Neural progenitor cell (in vitro differentiated cells): ENCODE measurements around the gene PSMC3IP. TPM values are rescaled to one million over a fixed set of nuclear protein-coding genes. Genes with fewer than 3 reads are reported as not detected.
A peak's percentile ranks its signal among the peaks of the same experiment; 100 is the strongest.

Experiments used
- DNase-seq: peaks from one replicate; pipeline ENCODE4 v3.0.0-alpha.2; 2016; ENCODE audit warnings: low spot score
- H2AFZ ChIP-seq: fragments of 200-600 bp; sonication (generic); replicated peaks from 2 replicates; pipeline ENCODE4 v1.6.1; 2016; ENCODE audit warnings: antibody characterized with exemption
- H3F3A ChIP-seq: fragments of 200-600 bp; sonication (generic); 2 replicates; pipeline ENCODE4 v1.6.1; 2016; ENCODE audit warnings: antibody characterized with exemption, low read depth
- H3K27ac ChIP-seq: fragments of 200-600 bp; sonication (generic); 2 replicates; pipeline ENCODE4 v1.5.1; 2016; ENCODE audit warnings: mild to moderate bottlenecking
- H3K27me3 ChIP-seq: fragments of 200-600 bp; sonication (generic); 2 replicates; pipeline ENCODE4 v1.6.1; 2016; ENCODE audit warnings: mild to moderate bottlenecking, moderate library complexity
- H3K36me3 ChIP-seq: fragments of 200-600 bp; sonication (generic); 2 replicates; pipeline ENCODE4 v1.5.1; 2016
- H3K4me1 ChIP-seq: fragments of 200-600 bp; sonication (generic); 2 replicates; pipeline ENCODE4 v1.6.1; 2016; ENCODE audit warnings: mixed run types
- H3K4me2 ChIP-seq: fragments of 200-600 bp; sonication (generic); 2 replicates; pipeline ENCODE4 v1.6.1; 2016
- H3K4me3 ChIP-seq: fragments of 200-600 bp; sonication (generic); 2 replicates; pipeline ENCODE4 v1.5.1; 2016
- H3K79me2 ChIP-seq: fragments of 200-600 bp; sonication (generic); 2 replicates; pipeline ENCODE4 v1.6.1; 2016; ENCODE audit warnings: low read depth
- H3K9ac ChIP-seq: fragments of 200-600 bp; sonication (generic); 2 replicates; pipeline ENCODE4 v1.6.1; 2016
- H3K9me3 ChIP-seq: fragments of 200-600 bp; sonication (generic); 2 replicates; pipeline ENCODE4 v1.5.1; 2016; ENCODE audit warnings: low read depth
- H4K20me1 ChIP-seq: fragments of 200-600 bp; sonication (generic); 2 replicates; pipeline ENCODE4 v1.6.1; 2016; ENCODE audit warnings: low read depth
- H3K27ac Mint-ChIP-seq: 3 replicates; pipeline ENCODE4 v1.8.0; 2021; ENCODE audit warnings: mixed read lengths
- H3K27me3 Mint-ChIP-seq: 2 replicates; pipeline ENCODE4 v1.8.0; 2022; ENCODE audit warnings: low read depth, mild to moderate bottlenecking, inconsistent platforms, moderate library complexity, mixed read lengths; ENCODE audit not compliant: insufficient read depth
- H3K36me3 Mint-ChIP-seq: 3 replicates; pipeline ENCODE4 v1.8.0; 2021; ENCODE audit warnings: mixed read lengths
- H3K4me1 Mint-ChIP-seq: 3 replicates; pipeline ENCODE4 v1.8.0; 2021; ENCODE audit warnings: mixed read lengths
- H3K4me3 Mint-ChIP-seq: 3 replicates; pipeline ENCODE4 v1.8.0; 2021; ENCODE audit warnings: mild to moderate bottlenecking, moderate library complexity, mixed read lengths
- H3K9me3 Mint-ChIP-seq: 3 replicates; pipeline ENCODE4 v1.8.0; 2020; ENCODE audit warnings: mixed read lengths
- CTCF ChIP-seq: fragments of 200-600 bp; sonication (generic); IDR thresholded peaks from 2 replicates; pipeline ENCODE4 v1.5.1; 2017; ENCODE audit warnings: antibody characterized with exemption, mild to moderate bottlenecking
- EZH2 ChIP-seq: fragments of 200-600 bp; sonication (generic); IDR thresholded peaks from 2 replicates; pipeline ENCODE4 v1.6.1; 2017; ENCODE audit warnings: antibody characterized with exemption, mild to moderate bottlenecking, moderate library complexity
- EZH2phosphoT487 ChIP-seq: fragments of 200-600 bp; sonication (generic); IDR thresholded peaks from 2 replicates; pipeline ENCODE4 v1.6.1; 2017; ENCODE audit warnings: antibody characterized with exemption
- total RNA-seq: library from RNA; depleted of rRNA; stranded (reverse); fragments of >200 nt; gene quantifications from 2 replicates; pipeline ENCODE4 v1.2.3, GENCODE V29; 2015; ENCODE audit warnings: low replicate concordance

PSMC3IP gene
- total RNA-seq, 1 donor from 2014 or later: 23.7 TPM

- no peak for DNase-seq
- Histone ChIP-seq H3K9ac (no peak overlapping the region), H3K27ac (no peak overlapping the region), H3F3A (peaks cover 32% of the 10 kb centered on the region), H2AFZ (no peak overlapping the region), H3K4me2 (peak overlapping the region; percentile 99), H3K4me3 (no peak overlapping the region), H3K27me3 (no peaks in the 10 kb centered on the region), H4K20me1 (no peaks in the 10 kb centered on the region), H3K4me1 (peaks cover 12% of the 10 kb centered on the region), H3K79me2 (peaks cover 30% of the 10 kb centered on the region), H3K36me3 (no peaks in the 10 kb centered on the region), H3K9me3 (no peaks in the 10 kb centered on the region)
- TF ChIP-seq EZH2phosphoT487: no peak
- no peak for TF ChIP-seq EZH2
- no peak for TF ChIP-seq CTCF
- no peak overlapping the region for H3K27ac Mint-ChIP-seq
- peaks cover 26% of the 10 kb centered on the region for H3K4me1 Mint-ChIP-seq
- H3K36me3 Mint-ChIP-seq: peaks cover 3% of the 10 kb centered on the region
- H3K4me3 Mint-ChIP-seq: peak overlapping the region; percentile 92
- H3K27me3 Mint-ChIP-seq: peaks cover 6% of the 10 kb centered on the region
- H3K9me3 Mint-ChIP-seq: no peaks in the 10 kb centered on the region
These were observed 14.0 kb downstream of the PSMC3IP start for GRCh38 chr17:42563543-42563942.

- H3K4me3 Mint-ChIP-seq: peak overlapping the region; percentile 92
- peak overlapping the region; percentile 83 for H3K4me3 ChIP-seq
- H3K27me3 Mint-ChIP-seq: peaks cover 6% of the 10 kb centered on the region
- H4K20me1 ChIP-seq: no peaks in the 10 kb centered on the region
- H3K27ac ChIP-seq: no peak overlapping the region
- peaks cover 32% of the 10 kb centered on the region for H3F3A ChIP-seq
- no peak overlapping the region for H2AFZ ChIP-seq
- H3K27me3 ChIP-seq: no peaks in the 10 kb centered on the region
- H3K27ac Mint-ChIP-seq: no peak overlapping the region
- H3K9ac ChIP-seq: peak overlapping the region; percentile 90
- peaks cover 12% of the 10 kb centered on the region for H3K4me1 ChIP-seq
- no peak for DNase-seq
- no peaks in the 10 kb centered on the region for H3K9me3 Mint-ChIP-seq
- H3K4me1 Mint-ChIP-seq: peaks cover 26% of the 10 kb centered on the region
- H3K9me3 ChIP-seq: no peaks in the 10 kb centered on the region
- peaks cover 30% of the 10 kb centered on the region for H3K79me2 ChIP-seq
- TF ChIP-seq EZH2 (no peak), CTCF (no peak), EZH2phosphoT487 (no peak)
- H3K36me3 Mint-ChIP-seq: peaks cover 2% of the 10 kb centered on the region
- peak overlapping the region; percentile 99 for H3K4me2 ChIP-seq
- H3K36me3 ChIP-seq: no peaks in the 10 kb centered on the region
These were observed 14.4 kb downstream of the PSMC3IP start for GRCh38 chr17:42563143-42563509.

- Histone ChIP-seq H3K9ac (peak overlapping the region; percentile 90), H3K27ac (peak overlapping the region; percentile 31), H3K4me3 (peak overlapping the region; percentile 83), H3K9me3 (no peaks in the 10 kb centered on the region), H3K27me3 (no peaks in the 10 kb centered on the region), H2AFZ (peak overlapping the region; percentile 53), H3K36me3 (no peaks in the 10 kb centered on the region), H3K4me1 (peaks cover 12% of the 10 kb centered on the region), H3F3A (peaks cover 30% of the 10 kb centered on the region), H3K4me2 (peak overlapping the region; percentile 99), H3K79me2 (peaks cover 26% of the 10 kb centered on the region), H4K20me1 (no peaks in the 10 kb centered on the region)
- no peak overlapping the region for H3K27ac Mint-ChIP-seq
- peak overlapping the region; percentile 92 for H3K4me3 Mint-ChIP-seq
- no peak for TF ChIP-seq EZH2phosphoT487
- no peak for TF ChIP-seq EZH2
- no peak for TF ChIP-seq CTCF
- H3K27me3 Mint-ChIP-seq: peaks cover 6% of the 10 kb centered on the region
- peak; percentile 56 for DNase-seq
- no peaks in the 10 kb centered on the region for H3K9me3 Mint-ChIP-seq
- H3K36me3 Mint-ChIP-seq: no peaks in the 10 kb centered on the region
- peaks cover 22% of the 10 kb centered on the region for H3K4me1 Mint-ChIP-seq
These were observed 15.0 kb downstream of the PSMC3IP start for GRCh38 chr17:42562388-42563142.
